ENCODE data around the gene PEF1. TPM values are rescaled to one million over a fixed set of nuclear protein-coding genes. Genes with fewer than 3 reads are reported as not detected.

Gene PEF1
- total RNA-seq, 1 donor from 2014 or later, result 53.5 TPM

DNA sequence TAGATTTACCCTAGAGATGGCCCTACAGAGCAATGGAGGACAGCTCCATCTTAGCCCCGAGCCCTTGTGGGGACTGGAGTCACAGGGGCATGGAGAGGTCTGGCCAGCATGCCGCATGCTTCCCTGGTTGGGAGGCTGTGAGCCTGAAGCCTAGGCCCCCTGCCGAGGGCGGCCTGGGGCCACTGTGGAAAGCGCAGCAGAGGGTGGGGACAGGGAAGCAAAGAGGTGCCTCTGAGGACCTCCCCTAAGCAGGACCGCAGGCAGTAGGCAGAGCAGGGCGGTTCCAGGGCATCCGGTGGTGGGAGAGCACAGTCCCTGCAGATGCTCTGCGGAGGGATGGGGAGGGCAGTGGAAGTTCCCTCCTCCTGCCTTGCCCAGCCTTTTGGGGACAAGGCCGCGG lies 26.5 kb upstream of the PEF1 start:
- DNase-seq, result no peak

DNA sequence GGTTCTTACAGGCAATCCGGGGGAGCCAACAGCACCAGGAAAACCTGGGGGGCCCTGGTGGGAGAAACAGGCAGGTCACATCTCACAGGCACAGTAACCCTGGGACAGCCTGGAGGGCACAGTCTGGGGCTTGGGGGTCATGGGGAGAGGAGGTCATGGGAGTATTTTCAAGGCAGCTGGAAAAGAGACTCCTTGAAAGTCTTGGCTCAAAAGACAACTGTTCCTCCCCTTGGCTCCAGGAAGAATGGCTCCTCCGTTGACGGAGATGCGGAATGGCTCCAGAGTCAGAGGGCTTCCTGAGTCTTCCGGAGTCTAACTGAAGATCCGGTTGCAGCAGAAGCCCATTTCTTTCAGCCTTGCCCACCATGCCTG lies 25.9 kb upstream of the PEF1 start:
- DNase-seq, result no peak

DNA sequence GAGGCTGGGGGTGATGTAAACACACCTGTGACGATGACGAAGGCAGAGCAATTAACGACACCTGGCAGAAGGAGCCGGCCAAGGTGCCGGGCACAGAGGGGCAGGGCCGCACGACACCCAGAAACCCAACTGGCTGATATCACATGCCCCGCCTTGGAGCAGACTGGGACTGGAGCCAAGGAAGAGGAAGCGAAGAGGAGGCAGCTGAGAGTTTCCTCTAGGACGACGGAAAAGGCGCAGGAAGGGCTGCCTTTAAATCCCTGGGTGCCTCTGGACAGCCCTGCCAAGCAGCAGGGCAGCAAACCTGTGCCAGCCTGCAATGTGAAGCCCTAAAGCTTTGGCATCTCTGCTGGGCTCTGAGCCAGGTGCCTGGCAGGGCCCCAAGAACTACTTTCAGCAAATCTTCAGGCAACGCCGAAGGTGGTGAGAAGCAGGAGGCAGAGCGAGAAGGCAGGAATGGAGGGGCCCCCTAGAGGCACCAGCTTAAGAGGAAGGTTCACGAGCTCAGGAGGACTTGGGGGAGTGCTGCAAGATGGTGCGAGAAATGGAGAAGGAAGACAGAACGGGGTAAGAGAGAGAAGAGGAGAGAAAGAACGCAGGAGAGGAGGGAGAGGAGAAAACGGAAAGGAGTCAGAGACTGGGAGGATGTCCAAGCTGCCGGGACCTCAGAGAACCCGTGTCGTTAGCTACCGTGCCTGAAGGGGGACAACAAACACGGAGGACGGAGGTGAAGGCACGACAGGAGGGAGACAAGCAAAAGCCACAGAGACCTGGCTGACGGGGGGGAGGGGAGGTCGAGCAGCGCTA lies 25.3 kb upstream of the PEF1 start:
- DNase-seq, result peak; percentile 76

DNA sequence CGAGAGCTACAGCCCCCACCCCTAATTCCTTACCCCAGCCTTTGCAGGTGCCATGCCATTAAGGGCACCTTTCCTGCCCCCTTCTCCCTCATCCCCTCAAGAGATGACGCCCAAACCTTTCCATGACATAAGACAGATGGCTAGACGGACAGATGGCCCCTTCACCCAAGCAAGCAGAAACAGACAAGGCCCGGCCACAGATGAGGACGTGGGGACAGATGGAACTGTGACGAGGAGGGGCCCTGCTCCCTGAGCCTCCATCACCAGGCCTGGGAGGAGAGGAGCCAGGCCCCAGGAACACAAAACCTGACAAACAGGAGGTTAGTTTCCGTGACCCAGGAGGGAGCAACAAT lies 24.7 kb upstream of the PEF1 start:
- DNase-seq, result no peak

DNA sequence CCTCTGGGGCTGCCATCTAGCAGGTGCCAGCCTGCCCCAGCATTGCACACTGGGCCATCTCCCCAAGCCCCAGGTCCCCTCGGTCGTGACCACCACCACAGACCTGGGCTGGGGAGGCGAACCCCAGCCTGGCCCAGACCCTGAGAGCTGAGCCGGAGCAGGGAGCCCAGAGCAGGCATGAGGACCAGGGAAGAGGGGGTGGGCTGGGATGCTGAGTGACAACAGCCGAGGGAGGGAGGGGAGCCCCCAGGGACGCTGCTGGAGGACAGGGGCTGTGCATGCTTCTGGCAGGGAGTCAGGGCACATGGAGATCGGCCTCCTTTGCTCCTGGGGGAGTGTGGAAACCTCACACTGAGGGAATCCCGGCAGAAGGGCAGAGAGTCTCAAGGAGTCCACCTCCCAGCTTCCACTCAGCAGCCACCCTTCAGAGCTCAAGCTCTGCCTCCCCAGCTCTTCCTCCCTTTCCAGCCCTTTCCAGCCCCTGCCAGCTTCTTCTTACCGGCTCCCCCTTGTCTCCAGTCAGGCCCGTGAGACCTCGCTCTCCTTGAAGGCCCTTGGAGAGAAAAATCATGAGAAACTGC lies 23.7 kb upstream of the PEF1 start:
- no peak for DNase-seq

DNA sequence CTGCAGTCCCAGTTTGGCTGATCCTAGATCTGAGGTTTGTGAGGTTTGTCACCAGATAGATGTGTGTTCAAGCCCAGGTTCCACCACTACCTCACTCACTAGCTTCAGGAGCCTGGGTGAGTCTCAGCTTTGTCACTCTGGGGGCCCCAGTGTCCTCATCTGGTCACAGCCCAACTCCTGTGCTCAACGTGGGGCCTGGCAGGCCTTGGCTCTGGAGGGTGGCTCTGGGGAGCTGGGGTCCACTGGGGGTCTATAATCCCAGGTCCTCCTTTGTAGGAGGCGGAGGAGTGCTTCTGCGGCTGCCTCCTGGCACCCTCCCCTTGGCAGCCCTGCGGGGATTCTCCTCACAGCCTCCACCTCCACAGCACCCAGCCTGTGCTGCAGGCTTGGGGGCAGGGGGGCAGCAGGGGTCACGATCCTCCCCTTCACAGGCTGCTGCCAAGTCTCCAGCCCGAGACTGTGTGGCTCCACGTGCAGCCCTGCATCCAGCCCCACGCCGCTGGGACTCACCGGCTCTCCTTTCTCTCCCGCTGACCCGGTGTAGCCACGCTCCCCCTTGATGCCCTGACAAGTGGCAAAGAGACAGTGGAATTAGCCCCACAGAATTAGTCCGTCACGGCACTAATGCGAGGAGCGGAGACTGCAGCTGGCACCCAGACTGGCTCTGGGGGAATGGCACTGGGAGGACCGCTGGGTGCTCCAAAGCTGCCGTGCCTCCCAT lies 22.5 kb upstream of the PEF1 start:
- no peak for DNase-seq

DNA sequence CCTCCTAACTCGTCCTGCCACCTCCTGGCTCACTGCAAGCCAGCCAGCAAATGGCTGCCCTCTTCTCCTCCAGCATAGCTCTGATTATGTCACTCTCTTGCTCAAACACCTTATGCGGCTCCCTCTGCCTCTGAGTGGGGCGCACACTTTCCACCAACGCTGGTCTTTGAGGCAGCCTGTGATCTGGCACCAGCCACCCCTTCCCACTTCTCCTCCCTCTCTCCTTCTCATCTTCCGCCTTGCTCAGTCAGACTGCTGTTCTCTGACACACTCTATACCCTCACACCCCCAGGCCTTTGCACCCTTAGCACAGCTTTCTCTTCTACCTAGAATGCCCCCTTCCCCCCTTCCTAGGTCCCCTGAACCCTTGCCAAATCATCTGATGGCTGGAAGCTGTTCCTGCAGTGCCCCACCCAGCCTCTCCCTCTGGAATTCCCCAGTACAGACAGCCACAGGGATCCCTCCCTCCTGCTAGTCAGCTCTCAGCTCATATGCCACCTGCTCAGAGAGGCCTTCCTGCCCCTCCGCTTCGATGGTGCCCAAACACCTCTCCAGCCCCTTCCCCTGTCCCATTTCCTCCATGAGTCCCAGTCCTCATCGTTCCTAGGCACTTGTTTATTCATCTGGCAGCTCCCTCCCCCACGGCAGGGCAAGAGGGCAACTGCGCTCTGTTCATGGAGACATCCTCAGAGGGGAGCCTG lies 21.7 kb upstream of the PEF1 start:
- DNase-seq, result peak; percentile 52

DNA sequence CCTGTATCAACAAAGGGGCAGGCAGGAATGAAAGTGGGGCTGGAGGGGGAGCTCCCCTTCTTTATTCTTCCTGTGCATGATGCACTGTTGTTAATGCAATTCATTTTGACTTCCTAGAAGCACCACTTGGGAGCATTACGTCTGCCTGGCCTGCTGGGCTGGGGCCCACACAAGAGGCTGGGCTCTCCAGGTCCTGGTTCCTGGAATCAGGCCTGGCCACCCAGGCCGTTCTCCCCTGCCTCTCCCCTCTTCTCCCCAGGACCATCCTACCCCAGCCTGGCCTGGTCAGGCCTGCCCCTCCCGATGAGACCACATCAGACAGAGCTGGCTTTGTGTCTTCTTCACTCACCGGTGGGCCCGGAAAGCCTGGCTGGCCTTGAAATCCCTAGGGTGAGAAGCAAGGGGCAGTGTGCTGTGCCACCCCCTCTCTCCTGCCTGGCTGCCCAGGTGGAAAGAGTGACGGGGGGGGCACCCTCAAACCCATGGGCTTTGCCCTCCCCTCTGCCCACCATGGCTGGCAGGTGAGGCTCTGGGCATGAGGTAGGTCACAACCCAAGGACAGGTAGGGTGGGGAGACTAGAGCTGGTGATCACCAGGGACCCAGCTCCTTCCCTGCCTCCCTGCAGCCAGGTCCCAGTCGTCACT lies 20.7 kb upstream of the PEF1 start:
- no peak for DNase-seq

DNA sequence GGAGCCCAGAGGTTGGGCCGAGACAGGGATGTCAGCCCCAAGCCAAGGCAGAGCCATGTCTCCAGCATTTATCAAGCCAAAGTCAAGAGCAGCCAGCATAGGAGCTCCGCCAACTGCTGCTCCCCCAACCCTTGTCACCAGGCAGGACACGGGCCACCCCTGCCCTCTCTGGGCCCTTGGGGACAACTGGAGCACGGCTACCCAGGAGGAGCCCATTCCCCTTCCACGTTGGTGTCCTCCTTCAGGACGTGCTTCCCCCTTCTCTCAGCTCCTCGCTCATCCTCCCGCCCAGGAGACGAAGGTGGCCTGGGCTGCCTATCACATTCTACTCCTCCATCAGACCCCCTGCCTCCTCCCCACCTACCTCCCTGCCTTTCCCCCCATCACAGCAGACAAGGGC lies 19.9 kb upstream of the PEF1 start:
- DNase-seq, result no peak

DNA sequence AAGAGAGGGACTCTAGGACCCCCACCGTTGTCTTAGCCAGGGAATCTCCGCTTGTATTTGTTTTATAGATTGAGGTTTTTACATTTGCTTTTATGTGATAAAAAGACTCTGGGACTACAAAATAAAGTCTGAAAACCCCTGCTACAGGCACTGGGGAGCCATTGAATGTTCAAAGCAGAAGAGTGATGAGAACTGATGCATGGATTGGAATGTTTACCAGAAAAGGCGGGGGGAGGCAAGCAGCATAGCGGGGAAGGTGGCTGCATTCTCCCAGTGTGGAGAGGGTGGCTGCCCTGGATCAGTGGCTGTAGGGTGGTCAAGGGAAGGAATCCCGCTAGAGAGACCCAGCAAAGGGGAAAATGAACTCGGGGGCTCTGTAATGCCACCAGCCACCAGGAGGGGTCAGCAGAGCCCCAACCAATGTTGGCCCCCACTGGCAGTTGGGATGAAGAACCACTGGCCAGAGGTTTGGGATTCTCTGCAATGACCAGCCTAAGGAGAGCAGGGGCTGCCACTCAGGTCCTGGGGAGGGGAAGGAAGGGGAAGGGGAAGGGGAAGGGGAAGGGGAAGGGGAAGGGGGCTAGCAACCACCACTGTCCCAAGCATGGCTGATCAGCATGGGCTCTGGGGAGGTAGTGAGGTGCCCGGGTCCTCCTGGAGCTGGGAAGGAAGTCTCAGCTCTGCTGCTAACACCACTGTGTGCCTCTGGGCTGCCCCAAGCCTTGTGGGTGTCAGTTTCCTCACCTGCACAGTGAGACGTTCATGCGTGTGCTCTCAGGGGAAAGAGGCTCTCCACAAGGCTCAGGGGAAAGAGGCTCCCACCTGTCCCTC lies 19.2 kb upstream of the PEF1 start:
- DNase-seq, result no peak

DNA sequence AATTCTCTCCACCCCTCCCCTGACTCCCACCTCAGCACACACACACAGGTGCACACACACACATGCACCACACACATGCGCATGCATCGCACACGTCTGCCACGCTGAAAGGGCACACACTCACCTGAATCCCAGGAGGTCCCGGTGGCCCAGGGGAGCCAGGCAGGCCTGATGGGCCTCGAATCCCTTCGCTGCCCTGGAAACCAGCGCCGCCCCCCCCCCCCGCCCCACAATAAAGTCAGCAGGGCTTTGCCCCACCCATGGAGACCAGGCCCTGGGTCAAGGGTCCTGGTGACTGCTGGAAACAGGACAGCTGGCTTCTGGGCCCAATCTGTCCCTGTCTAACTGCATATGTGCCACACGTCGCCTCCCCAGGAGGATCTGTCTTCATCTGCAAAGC lies 17.8 kb upstream of the PEF1 start:
- no peak for DNase-seq

DNA sequence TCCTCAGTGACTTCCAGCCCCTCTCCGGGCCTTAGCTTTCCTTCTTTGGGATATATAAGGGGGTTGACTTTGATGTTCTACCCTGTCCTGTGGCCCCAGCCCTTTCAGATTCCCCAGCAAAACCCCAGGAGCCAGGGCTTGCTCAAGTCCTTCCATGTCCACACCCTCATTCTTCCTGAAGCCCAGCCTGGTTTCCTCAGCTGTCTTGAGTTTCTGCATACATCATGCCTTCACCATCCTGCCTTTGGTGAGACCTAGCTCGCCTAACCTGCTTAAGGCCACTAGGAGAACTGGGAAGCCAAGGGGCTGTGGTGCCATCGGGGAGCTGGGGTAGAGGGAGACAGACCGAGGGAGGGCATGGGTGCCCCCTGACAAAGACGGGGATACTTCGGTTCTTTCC lies 17.2 kb upstream of the PEF1 start:
- no peak for DNase-seq

DNA sequence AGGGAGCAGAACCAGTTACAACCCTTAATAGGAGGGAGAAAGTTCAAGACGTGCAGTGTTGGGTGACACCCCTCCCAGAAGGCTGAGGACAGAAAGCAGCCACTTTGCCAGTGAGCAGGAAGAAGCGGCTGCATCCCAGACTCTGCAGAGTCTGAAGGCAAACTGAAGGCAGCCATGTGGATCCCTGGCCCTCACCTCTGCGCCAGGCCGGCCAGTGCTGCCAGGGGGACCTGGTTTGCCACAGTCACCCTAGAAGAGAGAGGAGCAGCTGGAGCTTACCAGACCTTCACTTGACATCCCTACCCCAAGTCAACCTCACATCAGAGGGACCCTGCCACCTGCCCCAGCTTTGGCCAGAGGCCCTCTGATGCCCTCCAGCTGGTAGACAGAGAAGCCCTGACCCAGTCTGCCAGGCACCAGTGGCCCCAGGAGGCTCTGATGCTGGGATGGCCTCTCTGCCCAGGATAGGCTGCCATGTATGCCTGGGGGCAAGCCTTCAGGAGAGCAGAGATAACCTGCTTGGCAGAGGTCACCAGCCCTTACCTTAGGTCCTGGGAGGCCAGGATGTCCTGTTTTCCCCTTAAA lies 16.3 kb upstream of the PEF1 start:
- no peak for DNase-seq

DNA sequence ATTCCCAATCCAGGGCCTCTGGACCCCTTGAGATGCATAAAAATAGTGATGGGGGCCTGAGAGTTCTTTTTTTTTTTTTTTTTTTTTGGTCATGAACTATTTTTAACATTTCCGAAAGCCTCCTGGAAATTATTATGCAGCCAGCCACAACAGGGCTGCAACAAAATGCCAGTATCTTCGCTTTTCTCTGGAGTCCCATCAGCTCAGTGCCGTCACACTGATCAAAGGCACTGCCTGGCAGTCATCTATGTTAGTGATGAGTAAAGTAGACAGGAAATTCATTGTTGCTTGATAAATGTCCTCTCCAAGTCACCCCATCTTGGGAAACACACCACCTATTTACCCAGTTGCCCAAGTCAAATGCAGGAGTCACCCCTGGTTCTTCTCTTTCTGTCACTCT lies 15.2 kb upstream of the PEF1 start:
- DNase-seq, result no peak

DNA sequence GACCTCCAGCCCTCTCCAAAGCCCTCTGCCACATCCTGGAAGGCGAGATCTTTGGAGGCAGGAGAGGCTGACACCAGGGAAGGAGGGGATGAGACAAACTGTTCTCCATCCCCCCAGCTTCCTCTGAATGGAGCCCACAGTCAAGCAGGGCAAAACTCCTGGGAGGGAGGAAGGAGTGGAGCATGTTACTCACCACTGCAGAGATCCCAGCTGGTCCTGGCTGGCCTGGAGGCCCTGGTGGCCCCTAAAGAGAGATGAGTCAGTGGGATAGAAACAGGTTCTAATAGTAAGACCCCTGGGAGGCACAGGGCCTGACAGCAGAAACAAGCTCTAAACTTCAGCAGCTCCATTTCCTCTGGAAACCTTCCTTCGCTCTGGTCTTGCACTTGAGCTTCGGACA lies 14.0 kb upstream of the PEF1 start:
- no peak for DNase-seq

DNA sequence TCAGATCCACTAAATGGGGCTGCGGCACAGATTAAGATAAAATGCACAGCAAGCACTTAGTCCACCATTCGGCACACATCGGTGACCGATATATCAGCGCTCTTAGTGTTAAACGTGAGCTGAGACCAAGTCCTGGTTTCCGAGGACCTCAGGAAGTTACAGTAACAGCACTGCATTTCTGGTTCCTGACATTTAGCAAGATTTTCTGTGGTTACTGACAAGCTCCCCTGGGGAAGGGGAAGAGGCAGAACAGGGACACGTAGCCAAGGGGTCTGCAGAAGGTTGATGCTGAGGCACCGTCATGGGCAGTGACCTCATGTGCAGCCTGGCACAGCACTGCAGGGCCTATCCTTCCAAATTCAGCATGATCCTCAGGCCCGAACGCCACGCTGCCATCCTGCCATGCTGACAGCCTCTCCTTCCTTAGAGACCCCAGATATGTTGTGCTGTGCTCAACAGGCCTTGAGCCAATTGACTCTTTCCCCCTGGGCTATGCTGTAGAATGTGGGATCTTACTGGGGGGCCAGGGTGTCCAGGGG lies 13.4 kb upstream of the PEF1 start:
- no peak for DNase-seq

DNA sequence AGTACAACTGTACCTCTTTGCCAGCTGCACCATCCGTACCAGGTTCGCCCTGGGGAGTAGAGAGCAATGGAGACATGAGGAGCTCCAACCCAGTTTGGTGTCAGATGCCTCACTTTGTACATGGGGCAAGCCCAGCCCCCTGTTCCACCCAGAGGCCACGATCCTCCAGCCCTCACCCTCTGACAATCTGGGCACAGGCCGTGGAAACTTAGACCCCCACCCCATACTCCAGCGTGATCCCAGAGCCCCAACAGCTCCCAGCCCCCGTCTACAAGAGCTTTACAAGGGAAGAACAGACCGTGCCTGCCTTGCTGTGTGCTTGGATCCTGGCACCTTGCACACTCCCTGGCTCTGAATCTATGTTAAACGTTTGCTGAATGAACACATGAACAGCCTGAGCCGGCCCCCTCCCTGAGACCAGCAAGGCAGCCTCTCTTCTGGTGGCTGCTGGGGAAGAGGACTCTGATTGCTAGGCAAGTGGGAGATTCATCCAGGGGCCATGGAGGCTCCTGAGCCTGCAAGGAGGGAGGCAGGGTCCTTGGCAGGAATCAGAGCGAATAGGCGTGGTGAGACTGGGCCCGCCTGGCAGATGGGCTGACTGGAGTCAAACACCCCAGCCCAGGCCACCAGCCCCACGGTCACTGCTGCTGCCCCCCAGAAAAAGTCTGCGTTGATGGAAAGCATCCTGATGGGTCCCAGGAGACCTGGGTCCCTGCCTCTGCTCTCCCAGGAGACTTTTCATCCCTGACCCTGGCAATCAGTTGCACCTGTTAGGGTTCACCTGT lies 12.5 kb upstream of the PEF1 start:
- no peak for DNase-seq

DNA sequence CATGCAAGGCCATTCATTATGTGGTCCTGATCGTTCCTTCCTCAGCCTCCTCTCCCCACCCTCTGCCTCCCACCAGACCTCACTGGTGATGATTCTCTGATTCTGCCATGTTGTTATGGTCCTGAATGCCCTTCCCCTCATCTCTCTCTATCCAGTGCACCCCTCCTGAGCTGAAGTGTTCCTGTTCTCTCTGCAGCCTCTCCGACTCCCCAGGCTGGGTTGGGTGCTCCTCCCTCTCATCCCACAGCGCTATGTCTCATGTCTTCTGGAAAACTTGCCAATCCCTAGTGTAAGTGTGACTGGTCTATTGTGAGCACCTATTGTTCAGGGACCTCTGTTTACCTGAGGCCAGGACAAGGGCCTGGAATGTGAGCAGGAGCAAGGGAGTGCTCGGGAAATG lies 11.1 kb upstream of the PEF1 start:
- DNase-seq, result no peak

DNA sequence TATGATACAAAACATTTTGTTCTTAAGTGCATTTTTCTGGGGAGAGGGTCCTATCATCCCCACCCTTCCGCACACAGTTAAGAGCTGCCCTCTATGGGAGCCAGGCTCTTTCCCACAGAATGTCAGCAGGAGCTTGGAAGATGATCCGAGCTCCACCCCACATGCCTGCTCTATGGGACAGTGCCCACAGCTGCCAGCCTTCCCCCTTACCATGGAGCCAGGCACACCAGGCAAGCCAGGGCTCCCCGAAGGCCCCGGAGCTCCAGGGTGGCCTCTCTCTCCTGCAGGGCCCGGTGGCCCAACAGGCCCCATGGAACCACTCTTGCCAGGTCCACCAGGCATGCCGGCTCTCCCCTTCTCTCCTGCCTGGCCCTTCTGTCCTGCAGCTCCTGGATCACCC lies 10.4 kb upstream of the PEF1 start:
- DNase-seq, result no peak

DNA sequence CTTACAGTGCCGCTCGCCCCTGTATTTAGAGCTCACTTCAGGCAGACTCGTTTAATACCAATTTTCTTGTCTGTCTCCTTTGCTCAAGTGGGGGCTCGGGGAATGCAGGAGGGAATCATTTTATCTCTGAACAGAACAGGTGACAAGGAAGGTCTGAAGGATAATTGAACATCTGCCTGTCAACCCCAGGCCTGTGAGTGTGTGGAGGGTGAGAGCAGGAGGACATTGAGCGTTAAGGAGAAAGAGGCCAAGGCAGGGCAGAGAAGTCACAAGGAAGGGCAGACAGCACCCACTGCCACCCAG lies 9.7 kb upstream of the PEF1 start:
- no peak for DNase-seq
